Mesenteric fat pad (tissue), 1 donor: Measurements from ENCODE around the gene DCST2. TPM values are rescaled to one million over a fixed set of nuclear protein-coding genes. Genes with fewer than 3 reads are reported as not detected.

ENCODE experiments used
- DNase-seq: peaks from one replicate; pipeline ENCODE4 v3.0.0-alpha.2; 2020; ENCODE audit warnings: low spot score
- total RNA-seq: library from RNA; stranded (reverse); fragmentation: NEBNext Ultra II Directional; extraction: Animal tissue kit (Norgen Biotek cat#: 25700); gene quantifications from one replicate; pipeline ENCODE4 v1.2.1, GENCODE V29; 2021
- donor health status: DM: yes; HTN: yes; CAD: no.

DCST2 gene
- total RNA-seq, 1 donor from 2014 or later = 0.87 TPM

DNA sequence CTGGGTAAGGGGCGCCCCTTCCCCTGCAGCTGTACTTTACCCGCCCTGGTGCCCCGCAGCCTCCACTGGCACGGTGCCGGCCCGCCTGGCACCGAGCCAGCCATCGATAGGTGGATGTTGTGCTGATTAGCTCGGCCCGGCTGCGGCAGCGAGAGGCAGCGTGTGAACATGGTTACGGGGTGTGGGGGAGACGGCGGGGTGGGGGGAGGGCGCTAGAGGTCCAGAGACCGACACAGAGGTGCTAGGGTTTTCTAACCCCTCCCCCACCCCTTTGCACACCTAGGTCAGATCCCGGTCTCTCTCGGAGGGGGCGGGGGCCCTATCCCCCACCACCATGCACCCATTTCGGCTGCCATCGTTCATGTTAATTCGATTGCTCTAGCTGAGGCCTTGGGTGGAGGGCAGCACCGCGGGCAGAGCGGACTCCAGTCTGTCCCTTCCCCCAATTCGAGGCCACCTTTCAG, 36.6 kb upstream of the DCST2 start:
- DNase-seq = no peak

DNA sequence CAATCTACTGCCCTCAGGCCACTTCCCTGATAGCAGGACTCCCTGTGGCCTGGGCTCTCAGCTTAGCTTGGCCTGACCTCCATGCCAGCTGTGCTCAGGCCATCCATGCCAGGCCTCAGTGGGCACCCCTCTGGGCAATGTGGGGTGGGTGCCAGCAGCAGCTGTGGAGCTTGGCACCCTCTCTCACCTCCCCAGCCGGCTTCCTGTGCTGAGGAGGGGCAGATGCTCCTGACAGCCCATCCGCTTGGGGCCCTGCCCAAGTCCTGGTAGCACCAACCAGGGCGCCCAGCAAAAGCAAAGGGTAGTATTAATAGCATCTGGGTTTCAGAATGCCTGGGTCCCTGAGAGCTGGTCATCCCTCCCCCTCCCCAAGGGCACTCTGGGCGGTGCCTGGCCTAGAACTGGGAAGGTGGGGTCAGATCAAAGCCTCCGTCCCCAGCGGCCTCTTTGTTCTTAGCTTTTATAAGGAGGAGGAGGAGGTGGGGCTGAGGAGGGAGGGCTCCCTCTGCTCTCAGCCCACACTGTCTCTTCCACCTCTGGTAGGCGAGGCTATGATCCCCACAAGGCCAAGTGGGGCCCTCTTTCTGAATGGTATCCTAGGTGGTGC, 36.1 kb upstream of the DCST2 start:
- no peak for DNase-seq

DNA sequence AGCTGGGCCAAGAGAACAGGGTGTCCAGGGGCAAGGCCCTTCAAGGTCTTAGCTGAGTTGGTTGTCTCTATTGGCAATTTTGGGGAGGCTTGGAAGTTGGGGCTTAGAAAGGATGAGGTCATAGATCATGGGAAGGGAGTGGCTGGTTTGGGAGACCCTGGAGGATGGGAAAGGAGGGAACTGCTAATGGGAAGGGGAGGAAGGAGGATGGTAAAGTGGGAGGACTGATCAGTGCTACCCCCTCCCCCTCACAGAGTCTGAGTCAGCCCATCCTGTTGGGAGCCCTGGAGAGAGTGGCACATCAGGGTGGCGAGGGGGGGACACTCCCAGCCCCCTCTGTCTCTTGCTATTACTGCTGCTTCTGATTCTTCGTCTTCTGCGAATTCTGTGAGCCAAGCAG, 35.0 kb upstream of the DCST2 start:
- no peak for DNase-seq

DNA sequence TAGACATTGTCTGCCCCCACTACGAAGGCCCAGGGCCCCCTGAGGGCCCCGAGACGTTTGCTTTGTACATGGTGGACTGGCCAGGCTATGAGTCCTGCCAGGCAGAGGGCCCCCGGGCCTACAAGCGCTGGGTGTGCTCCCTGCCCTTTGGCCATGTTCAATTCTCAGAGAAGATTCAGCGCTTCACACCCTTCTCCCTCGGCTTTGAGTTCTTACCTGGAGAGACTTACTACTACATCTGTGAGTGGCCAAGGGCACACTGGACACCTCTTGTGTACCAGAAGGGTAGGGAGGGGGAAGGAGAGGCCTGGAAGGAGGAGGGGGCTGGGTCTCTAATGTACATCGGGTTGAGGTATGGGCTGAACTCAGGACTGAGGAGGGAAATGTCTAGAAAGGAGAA, 33.2 kb upstream of the DCST2 start:
- DNase-seq = no peak

DNA sequence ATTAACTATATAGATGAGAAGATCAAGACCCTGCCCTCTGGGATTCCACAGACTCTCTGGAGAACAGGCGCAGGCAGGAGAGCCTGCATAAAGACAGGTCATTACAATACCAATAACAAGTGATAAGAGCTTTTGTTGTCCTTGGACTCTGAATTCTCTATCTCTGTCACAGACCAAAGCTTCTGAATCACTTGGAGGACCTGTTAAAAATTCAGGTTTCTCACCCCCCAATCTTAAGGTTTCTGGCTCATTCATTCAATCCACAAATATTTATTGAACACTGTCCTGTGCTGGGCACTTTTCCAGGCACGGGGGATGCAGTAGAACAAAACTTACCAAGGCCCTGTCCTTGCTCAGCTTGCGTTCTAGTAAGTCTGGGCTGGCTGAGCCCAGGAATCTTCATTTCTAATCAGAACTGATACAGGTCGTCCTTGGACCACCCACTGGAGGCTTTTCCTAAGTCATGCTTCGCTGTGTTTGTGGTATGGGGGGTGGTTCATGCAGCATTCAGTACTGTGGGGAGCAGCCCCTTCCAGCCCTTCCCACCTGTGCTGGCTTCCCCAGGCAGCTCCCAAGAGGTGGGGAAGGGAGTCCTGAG, 31.4 kb upstream of the DCST2 start:
- no peak for DNase-seq

DNA sequence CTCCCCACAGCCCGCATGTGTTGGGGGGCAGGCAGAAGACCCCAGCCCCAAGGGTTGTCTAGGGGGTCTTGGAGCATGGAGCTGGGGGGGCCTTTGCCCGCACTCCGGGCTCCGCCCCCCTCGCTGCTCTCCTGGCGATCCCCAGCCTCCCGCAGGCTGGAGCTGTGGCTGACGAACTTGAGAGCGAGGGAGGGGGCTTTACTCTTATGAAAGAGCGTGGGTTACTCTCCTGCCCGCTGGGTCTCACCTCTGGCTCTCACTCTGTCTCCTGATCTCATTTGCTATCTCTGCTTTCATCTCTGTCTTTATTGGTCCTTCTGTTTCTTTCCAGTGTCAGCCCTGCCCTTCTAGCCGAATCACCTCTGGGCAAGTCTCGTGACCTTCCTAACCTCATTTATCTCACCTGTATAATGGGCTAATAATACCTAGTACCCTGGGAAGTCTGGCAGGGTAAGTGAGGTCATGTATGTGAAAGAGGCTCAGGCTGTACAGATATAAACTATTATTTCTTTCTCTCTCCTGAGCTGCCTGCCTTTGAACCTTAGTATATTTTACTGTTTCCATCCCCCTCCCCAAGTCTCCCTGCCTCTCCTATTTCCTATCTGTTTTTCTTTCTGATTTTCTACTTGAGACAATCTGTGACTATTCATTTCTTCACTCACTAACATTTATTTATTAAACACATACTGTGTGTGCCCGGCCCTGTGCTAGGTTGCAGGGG, 30.7 kb upstream of the DCST2 start:
- no peak for DNase-seq

DNA sequence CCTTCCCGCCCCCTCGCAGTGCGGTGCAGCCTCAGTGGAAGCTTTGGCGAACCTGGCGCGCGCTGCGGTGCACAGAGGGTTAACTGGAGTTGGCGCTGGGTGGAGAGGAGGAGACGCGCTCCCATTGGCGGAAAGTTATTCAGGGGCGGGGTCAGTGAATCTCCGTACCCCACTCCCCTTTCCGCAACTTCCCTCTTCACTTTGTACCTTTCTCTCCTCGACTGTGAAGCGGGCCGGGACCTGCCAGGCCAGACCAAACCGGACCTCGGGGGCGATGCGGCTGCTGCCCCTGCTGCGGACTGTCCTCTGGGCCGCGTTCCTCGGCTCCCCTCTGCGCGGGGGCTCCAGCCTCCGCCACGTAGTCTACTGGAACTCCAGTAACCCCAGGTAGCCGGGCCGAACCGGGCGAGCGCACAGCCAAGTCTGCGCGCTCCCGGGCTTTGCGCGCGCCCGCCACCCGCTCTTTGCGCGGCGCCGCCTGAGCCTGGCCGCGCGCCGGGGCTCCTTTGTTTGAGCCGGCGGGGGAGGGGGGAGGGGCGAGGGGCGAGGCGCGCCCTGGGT, 30.0 kb upstream of the DCST2 start, which contains the start of gene EFNA4:
Gene EFNA4 (plus strand): TSS at position 191 of the 561 bp plus-strand sequence. CDS start 84 bp downstream, at position 275.
- DNase-seq = no peak

DNA sequence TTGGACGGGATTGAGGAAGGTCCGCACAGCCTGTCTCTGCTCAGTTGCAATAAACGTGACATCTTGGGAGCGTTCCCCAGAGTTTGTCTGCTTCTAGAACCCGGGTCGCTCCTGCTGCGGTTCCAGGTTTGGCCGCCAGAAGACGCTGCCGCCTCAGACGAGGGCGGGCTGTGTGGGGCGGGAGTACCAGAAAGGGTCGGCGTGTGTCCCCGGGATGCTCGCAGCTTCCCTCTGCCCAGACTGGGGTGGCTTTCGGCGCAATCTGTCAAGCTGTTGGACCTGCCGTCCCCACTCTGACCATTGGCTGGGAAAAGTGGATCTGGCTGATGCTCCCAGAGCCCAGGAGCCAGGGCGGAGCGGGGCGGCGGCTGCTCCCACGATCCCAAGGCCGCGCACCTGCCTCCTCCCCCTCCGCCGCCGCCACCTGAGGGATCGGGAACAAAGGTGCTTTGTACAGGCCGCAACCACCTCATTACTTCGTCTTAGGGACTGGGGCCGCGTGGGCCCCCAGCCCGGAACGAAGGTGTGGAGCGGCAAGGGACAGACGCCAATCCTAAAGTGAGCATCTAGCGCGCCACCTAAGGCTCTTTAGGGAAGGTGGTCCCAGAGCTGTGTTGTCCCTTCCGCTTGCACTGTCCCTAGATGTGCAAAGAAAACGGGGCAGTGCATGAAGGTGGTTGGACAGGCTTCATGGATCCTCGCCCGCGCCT, 29.3 kb upstream of the DCST2 start:
- DNase-seq = no peak

DNA sequence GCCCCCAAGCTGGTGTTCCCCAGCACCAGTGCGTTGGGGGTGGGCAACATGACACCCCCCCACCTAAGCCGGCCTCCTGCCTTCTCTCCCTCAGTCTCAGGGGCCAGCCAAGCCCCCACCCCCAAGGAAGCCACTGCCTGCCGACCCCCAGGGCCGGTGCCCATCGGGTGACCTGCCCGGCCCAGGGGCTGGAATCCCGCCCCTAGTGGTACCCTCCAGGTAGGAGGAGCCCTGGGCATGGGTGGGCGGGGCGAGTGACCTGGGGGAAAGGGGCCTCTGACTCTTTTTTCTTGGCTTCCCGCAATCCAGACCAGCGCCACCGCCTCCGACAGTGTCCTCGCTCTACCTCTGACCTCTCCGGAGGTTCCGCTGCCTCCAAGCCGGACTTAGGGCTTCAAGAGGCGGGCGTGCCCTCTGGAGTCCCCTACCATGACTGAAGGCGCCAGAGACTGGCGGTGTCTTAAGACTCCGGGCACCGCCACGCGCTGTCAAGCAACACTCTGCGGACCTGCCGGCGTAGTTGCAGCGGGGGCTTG, 28.6 kb upstream of the DCST2 start:
- no peak for DNase-seq

DNA sequence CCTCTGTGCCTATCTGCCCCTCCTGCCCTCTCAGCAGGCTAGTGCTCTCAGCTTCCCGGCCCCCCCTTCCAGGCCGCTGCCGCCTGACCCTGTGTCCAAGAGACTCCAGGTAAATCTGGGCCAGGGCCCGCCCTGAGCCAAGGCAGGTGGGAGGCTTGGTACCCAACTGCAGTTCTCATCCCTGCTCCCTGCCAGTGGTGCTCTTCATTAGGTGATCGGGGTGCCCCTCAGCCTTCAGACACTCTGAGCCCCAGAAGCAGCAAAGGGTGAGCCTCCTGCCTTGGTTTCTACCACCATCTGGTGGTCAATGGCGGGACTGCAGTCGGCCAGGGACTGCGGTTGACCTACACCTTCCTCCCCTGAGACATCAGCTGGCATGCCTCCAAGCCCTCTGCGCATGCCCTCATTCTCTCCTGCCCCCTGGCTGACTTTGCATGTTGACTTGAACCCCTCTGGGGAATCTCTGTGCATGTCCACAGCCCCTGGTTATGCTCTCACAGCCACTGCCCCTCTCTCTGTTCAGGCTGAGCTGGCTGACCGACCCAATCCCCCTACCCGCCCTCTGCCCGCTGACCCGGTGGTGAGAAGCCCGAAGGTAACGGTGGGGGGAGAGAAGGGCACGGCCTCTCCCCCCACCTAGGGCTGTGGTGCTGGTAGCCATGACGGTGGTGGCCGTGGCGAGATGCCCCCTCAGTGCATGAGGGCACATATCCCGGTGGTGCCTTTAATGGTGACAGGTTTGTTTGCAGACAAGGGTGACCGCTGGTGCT, 28.0 kb upstream of the DCST2 start:
- DNase-seq = no peak

DNA sequence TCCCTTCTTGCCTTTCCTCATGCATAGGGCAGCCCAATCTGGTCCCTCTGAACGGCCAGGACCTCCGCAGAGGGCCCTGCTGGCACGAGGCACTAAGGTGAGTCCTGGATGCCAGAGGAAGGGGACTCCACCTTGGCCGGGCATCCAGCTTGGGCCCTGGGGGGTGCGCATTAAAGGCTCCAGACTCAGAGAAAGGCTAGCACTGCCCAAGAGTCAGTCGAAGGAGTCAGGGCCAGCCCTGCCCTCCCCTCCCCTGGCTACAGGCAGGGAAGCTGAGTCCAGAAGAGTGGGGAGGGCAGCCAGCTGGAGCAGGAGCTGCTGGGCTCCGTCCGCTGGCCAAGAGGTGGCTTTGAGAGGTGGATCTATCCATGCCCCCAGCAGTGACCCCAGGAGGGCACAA, 27.2 kb upstream of the DCST2 start:
- DNase-seq = no peak

DNA sequence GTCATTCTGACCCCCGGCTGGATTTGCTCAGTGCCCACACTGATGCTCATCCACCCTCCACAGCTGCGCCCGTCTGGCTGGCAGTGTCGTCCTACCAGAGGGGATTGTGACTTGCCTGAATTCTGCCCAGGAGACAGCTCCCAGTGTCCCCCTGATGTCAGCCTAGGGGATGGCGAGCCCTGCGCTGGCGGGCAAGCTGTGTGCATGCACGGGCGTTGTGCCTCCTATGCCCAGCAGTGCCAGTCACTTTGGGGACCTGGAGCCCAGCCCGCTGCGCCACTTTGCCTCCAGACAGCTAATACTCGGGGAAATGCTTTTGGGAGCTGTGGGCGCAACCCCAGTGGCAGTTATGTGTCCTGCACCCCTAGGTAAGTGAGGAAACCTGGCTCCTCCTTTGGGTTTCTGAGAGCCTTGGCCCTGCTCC, 24.2 kb upstream of the DCST2 start:
- no peak for DNase-seq

DNA sequence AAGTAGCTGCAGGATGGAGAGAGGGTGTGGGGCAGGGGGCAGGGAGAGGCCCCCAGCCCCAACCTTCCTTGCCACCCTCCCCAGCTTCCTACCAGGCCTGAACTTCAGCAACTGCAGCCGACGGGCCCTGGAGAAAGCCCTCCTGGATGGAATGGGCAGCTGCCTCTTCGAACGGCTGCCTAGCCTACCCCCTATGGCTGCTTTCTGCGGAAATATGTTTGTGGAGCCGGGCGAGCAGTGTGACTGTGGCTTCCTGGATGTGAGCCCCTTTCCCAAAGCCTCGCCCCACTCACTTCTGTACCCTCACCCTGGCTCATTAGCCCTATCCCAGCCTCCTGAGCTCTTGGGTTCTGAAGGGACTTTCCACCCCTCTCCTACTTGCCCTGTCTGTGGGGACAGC, 23.5 kb upstream of the DCST2 start:
- DNase-seq = no peak

DNA sequence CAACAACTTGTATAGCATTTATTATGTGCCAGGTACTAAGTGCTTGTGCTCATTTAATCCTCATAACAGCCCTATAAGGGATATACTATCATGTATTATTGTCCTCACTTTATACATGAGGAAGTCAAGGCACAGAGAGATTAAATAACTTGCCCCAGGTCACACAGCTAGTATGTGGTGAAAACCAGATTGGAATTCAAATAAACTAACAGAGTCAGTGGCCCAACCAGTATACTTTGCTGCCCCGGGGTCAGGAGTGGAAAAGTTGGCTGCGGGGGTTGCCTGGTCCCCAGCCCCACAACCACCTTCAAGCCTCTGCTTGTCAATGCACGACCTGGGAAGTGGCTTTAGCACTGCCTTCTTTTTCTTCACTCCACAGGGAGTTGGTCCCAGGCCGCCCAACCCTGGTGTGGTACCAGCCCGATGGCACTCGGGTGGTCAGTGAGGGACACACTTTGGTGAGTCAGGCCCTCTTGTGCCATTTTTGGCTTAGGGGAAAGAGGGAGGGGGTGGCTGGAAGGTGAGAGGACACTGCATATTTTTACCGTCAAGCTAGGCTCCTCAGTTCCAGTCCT, 20.0 kb upstream of the DCST2 start:
- no peak for DNase-seq

DNA sequence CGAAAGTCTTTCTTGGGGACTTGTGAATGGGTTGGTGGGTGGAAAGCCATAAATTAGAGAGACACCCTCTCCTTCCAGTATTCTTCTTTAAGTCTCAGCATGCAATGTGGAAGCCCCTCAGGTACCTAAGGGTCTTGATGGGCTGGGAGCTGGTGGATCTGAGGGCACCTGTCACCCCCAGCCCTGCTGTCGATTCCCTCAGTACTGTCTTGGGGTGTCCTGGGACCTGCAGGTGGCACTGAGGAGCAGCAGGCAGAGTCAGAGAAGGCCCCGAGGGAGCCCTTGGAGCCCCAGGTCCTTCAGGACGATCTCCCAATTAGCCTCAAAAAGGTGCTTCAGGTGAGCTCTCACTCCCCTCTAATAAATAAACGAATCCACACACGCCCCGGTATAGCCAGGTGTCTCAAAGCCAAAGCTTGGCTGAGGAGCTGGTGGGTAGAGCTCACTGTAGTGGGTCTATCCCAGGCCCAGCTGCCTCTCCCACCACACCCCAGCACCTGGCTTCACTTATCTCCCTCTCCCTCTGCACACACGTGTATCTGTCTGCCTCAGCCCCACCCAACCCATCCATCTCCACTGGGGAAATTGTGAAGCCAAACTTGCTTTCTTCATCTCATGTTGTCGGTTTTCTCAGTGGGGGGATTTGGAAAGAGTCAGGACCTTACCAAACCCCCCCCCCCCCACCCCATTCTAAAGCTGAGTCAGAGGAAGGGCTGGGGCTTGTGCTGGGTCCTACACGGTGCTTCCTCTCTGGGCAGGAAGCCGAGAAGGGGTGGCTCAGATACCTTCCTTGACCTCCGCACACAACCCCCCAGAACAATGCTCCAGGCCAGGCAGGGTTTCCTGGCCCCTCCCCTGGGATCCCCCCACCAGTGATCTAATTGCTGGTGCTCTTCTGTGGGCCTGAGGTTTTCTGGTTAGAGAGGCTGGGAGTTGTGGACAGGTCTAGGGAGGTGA, 19.1 kb upstream of the DCST2 start:
- no peak for DNase-seq

DNA sequence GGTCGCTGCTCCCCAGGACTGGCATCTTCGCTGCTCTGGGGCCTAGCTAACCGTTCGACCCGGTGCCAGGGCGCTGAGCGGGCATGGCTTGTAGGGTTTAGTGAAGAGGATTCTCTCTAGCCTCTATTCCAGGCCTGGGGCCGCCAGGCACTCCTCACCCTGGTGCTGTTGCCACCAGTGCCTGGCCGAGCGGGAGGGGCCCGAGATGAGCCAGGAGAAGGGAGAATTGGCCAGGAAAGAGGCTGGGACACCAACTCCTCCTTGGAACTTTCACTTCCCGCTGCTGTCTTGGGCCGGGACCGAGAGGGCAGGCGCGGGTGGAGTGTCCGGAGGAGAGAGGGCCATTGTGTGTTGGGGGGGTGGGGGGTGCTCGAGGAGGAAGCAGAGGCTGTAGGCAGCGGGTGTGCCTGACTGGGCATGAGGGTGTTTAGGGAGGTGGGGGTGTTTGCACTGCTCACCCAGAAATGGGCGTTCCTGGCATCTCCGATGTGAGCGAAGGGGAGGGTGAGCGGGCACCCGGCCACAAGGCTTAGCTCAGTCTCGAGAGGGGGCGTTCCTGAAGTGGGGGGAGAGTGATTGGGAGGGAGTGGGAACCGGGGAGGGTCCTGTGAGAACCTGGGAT, 18.3 kb upstream of the DCST2 start:
- DNase-seq = no peak

DNA sequence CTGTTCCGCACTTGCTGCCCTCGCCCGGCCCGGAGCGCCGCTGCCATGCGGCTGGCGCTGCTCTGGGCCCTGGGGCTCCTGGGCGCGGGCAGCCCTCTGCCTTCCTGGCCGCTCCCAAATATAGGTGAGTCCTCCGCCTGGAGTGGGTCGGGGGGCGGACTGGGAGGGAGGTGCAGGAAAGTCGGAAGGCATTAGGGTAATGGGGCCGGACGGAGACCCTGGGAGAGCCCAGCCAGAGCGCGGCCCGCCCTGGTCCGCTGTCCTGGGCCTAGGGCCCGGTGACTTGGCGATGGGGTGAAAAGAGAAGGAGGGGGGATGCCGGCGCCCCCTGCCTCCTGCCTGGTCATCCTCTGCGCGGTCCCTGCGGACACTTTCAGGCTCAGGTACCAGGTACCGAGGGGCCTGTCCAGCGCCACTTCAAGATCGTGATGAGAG, 17.8 kb upstream of the DCST2 start:
- DNase-seq = no peak

DNA sequence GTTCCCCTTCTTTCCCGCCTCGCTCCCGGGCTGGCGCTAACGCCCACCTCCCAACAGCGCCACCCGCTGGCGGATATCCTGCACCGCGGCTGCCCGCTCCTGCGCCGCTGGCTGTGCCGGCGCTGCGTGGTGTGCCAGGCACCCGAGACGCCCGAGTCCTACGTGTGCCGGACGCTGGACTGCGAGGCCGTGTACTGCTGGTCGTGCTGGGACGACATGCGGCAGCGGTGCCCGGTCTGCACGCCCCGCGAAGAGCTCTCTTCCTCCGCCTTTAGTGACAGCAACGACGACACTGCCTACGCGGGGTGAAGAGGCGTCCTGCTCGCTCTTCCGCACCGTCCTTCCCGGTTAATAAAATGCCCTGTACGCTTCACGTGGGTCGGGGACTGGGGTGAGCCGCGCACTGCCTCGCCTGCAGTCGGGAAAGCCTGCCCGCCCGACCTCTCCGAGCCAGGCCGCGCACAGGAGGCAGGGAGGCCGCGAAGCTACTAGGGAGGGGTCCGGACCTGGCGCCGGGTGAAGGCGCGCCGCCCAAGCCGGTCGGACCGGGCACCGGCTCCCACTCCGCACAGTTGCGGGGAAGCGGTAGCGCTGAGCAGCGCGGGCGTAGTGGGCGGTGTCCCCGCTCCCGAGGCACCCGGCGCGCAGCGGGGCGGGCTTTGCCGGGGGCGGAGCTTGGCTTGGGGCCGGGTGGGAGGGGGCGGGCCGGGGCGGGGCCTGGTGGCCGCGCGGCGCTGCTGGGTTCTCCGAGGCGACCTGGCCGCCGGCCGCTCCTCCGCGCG, 17.2 kb upstream of the DCST2 start, which contains the start of gene ADAM15:
Gene ADAM15 (plus strand): TSS at position 757 of the 782 bp plus-strand sequence. CDS start 71 bp downstream, outside the sequence.
- peak; percentile 97 for DNase-seq
